Hepatocyte (in vitro differentiated cells): Measurements from ENCODE around the gene FAM50A. TPM values are rescaled to one million over a fixed set of nuclear protein-coding genes. Genes with fewer than 3 reads are reported as not detected.

Source experiments
- DNase-seq: peaks from one replicate; pipeline ENCODE4 v3.0.0-alpha.2; 2016; ENCODE audit warnings: low spot score
- H2AFZ ChIP-seq: fragments of 200-600 bp; sonication (generic); 2 replicates; pipeline ENCODE4 v1.6.0; 2016; ENCODE audit warnings: antibody characterized with exemption, mild to moderate bottlenecking
- H3K27ac ChIP-seq: fragments of 200-600 bp; sonication (generic); 2 replicates; pipeline ENCODE4 v1.5.1; 2016; ENCODE audit warnings: mild to moderate bottlenecking
- H3K27me3 ChIP-seq: fragments of 200-600 bp; sonication (generic); 2 replicates; pipeline ENCODE4 v1.6.1; 2016
- H3K36me3 ChIP-seq: fragments of 200-600 bp; sonication (generic); replicated peaks from 2 replicates; pipeline ENCODE4 v1.5.1; 2016; ENCODE audit warnings: low read depth; ENCODE audit not compliant: insufficient read depth
- H3K4me1 ChIP-seq: fragments of 200-600 bp; sonication (generic); 2 replicates; pipeline ENCODE4 v1.5.1; 2016; ENCODE audit warnings: mild to moderate bottlenecking, moderate library complexity; ENCODE audit not compliant: insufficient read depth
- H3K4me2 ChIP-seq: fragments of 200-600 bp; sonication (generic); 2 replicates; pipeline ENCODE4 v1.6.0; 2016
- H3K4me3 ChIP-seq: fragments of 200-600 bp; sonication (generic); 2 replicates; pipeline ENCODE4 v1.5.1; 2016; ENCODE audit warnings: mild to moderate bottlenecking
- H3K79me2 ChIP-seq: fragments of 200-600 bp; sonication (generic); 2 replicates; pipeline ENCODE4 v1.6.0; 2017; ENCODE audit warnings: mild to moderate bottlenecking
- H3K9me2 ChIP-seq: fragments of 200-600 bp; sonication (generic); replicated peaks from 2 replicates; pipeline ENCODE4 v1.6.0; 2017; ENCODE audit warnings: mild to moderate bottlenecking; ENCODE audit not compliant: insufficient read depth
- H3K9me3 ChIP-seq: fragments of 200-600 bp; sonication (generic); 2 replicates; pipeline ENCODE4 v1.5.1; 2016; ENCODE audit warnings: low read depth, mild to moderate bottlenecking
- H4K20me1 ChIP-seq: fragments of 200-600 bp; sonication (generic); 2 replicates; pipeline ENCODE4 v1.6.0; 2016; ENCODE audit warnings: mild to moderate bottlenecking; ENCODE audit not compliant: insufficient read depth, poor library complexity, severe bottlenecking
- CTCF ChIP-seq: fragments of 200-600 bp; sonication (generic); IDR thresholded peaks from 2 replicates; pipeline ENCODE4 v1.5.1; 2016; ENCODE audit warnings: antibody characterized with exemption, mild to moderate bottlenecking; ENCODE audit not compliant: poor library complexity
- EZH2 ChIP-seq: fragments of 200-600 bp; sonication (generic); IDR thresholded peaks from 2 replicates; pipeline ENCODE4 v1.6.1; 2016; ENCODE audit warnings: antibody characterized with exemption, mild to moderate bottlenecking, borderline replicate concordance
- EZH2phosphoT487 ChIP-seq: fragments of 200-600 bp; sonication (generic); IDR thresholded peaks from one replicate; pipeline ENCODE4 v1.6.1; 2018; ENCODE audit warnings: antibody characterized with exemption, mild to moderate bottlenecking, low read depth, moderate library complexity; ENCODE audit not compliant: unreplicated experiment, severe bottlenecking
- WGBS: methylation state at CpG from one replicate; pipeline ENCODE4 v1.1.6; 2016; ENCODE audit warnings: low lambda C conversion rate; ENCODE audit errors: missing lambda C conversion rate; 5-methylcytosine and 5-hydroxymethylcytosine counted together
- polyA plus RNA-seq: library from polyadenylated mRNA; unstranded; fragments of >200 nt; fragmentation: Nextera tagmentation; extraction: Ambion mirVana; gene quantifications from 2 replicates; pipeline ENCODE4 v1.2.1, GENCODE V29; 2016
- total RNA-seq: library from RNA; depleted of rRNA; stranded (reverse); fragments of >200 nt; gene quantifications from 2 replicates; pipeline ENCODE4 v1.2.3, GENCODE V29; 2014

FAM50A gene
- total and polyA plus RNA-seq, 2 experiments from 2014 or later: 65.9 to 147 TPM

- Histone ChIP-seq H3K27ac (peak overlapping the region; percentile 23), H3K27me3 (no peaks in the 10 kb centered on the region), H3K79me2 (peaks cover 16% of the 10 kb centered on the region), H4K20me1 (peaks cover 24% of the 10 kb centered on the region), H2AFZ (no peak overlapping the region), H3K4me2 (no peak overlapping the region), H3K4me1 (peaks cover 4% of the 10 kb centered on the region), H3K36me3 (peaks cover 3% of the 10 kb centered on the region), H3K9me3 (no peaks in the 10 kb centered on the region), H3K4me3 (no peak overlapping the region), H3K9me2 (no peaks in the 10 kb centered on the region)
- TF ChIP-seq EZH2 (no peak), EZH2phosphoT487 (no peak), CTCF (no peak)
- 60% methylated on average over 6 of the region's 6 CpGs for WGBS
- DNase-seq: peak; percentile 24
Observed at GRCh38 chrX:154401045-154401799, 42.7 kb upstream of the FAM50A start.

DNA sequence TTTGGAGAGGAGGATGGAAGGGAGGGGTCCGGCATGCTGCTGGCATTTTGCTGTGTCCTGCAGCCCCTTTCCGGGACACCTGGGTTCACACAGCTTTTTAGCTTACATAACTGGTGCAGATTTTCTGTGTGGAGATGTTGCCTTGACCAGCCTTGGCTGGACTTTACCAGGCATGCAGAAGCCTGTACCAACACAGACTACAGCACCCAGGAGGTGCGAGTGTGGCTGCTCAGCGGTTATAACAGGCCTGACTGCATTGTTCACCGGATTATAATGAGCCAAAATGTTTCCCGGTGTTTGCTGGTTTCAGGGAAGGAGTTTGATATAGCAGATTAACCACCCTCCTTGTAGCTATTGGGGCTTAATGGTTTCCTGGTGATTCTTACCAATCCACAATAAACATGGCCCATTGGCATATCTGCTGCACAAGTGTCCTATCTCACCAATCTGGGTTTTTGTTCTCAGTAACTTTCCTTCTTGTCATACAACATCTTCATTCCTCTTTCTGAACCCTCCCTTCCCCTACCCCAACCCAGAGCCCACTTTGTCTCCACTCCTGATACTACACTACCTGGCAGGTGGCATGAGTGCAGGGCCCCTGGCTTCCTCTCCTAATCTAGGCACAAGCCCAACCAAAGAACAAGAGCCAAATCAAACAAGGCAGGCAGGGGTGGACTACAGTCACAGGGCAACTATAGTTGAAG lies 41.9 kb upstream of the FAM50A start:
- H3K4me2 ChIP-seq: no peak overlapping the region
- H3K4me3 ChIP-seq: no peak overlapping the region
- H4K20me1 ChIP-seq: peaks cover 24% of the 10 kb centered on the region
- WGBS: 59% methylated on average over 6 of the region's 6 CpGs
- H3K36me3 ChIP-seq: peaks cover 3% of the 10 kb centered on the region
- H3K9me3 ChIP-seq: no peaks in the 10 kb centered on the region
- no peak overlapping the region for H2AFZ ChIP-seq
- H3K79me2 ChIP-seq: peaks cover 16% of the 10 kb centered on the region
- H3K27me3 ChIP-seq: no peaks in the 10 kb centered on the region
- H3K27ac ChIP-seq: peak overlapping the region; percentile 23
- H3K4me1 ChIP-seq: peaks cover 4% of the 10 kb centered on the region
- H3K9me2 ChIP-seq: no peaks in the 10 kb centered on the region
- DNase-seq: peak; percentile 5
- TF ChIP-seq EZH2 (no peak), EZH2phosphoT487 (no peak), CTCF (no peak)

- DNase-seq: peak; percentile 5
- Histone ChIP-seq H4K20me1 (peaks cover 24% of the 10 kb centered on the region), H3K27me3 (no peaks in the 10 kb centered on the region), H3K9me3 (no peaks in the 10 kb centered on the region), H2AFZ (no peak overlapping the region), H3K27ac (no peak overlapping the region), H3K9me2 (no peaks in the 10 kb centered on the region), H3K4me3 (no peak overlapping the region), H3K79me2 (peaks cover 16% of the 10 kb centered on the region), H3K4me1 (peaks cover 4% of the 10 kb centered on the region), H3K4me2 (no peak overlapping the region), H3K36me3 (peaks cover 3% of the 10 kb centered on the region)
- TF ChIP-seq EZH2: no peak
- WGBS: 91% methylated on average over 18 of the region's 19 CpGs
Observed at GRCh38 chrX:154402622-154403127, 41.3 kb upstream of the FAM50A start.

DNA sequence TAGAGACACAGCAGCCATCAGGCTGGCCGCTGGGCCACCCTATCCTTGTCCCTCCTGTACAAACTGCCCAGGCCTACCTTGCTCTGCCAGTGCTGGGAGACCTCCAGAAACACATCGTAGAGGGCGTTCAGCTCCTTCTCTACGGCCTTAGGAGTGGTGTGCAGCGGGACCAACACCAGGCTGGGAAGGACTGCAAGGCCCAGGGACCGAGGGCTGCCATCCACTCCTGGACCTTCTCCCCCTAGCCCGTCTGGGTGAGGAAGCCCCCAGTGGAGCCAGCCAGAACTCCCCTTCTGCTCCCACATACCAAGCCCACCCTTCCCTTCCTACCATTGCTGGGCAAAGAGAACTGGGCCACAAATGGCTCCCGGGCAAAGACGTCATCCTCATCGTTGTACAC lies 40.7 kb upstream of the FAM50A start:
- DNase-seq: no peak
- Histone ChIP-seq H4K20me1 (peaks cover 24% of the 10 kb centered on the region), H3K79me2 (peaks cover 16% of the 10 kb centered on the region), H3K36me3 (peaks cover 3% of the 10 kb centered on the region), H3K9me3 (no peaks in the 10 kb centered on the region), H3K4me1 (peaks cover 4% of the 10 kb centered on the region), H3K27me3 (no peaks in the 10 kb centered on the region), H3K27ac (no peak overlapping the region), H3K4me2 (no peak overlapping the region), H2AFZ (no peak overlapping the region), H3K9me2 (no peaks in the 10 kb centered on the region), H3K4me3 (no peak overlapping the region)
- 89% methylated on average over 10 of the region's 10 CpGs for WGBS
- TF ChIP-seq CTCF (no peak), EZH2phosphoT487 (no peak), EZH2 (no peak)
